Peyer's patch (tissue), 4 donors: ENCODE data around the gene AJUBA.

Experiments
- POLR2A ChIP-seq, 2 donors: fragments of 450-650 bp; IDR thresholded peaks; one replicate each; pipeline ENCODE4 v1.5.1; 2017; ENCODE audit warnings: antibody characterized with exemption in 2 of 2, mild to moderate bottlenecking in 2 of 2, moderate library complexity in 2 of 2
- TF ChIP-seq, protein P1 (sequence below), 6 experiments: fragments of 450-650 bp in 4 of 6; fragments of 200-600 bp in 2 of 6; sonication (generic) in 1 of 6; IDR thresholded peaks; one replicate each; pipeline ENCODE4 v1.5.1; 2017 to 2019; ENCODE audit warnings: antibody characterized with exemption in 6 of 6, mild to moderate bottlenecking in 3 of 6, moderate library complexity in 1 of 6

DNA sequence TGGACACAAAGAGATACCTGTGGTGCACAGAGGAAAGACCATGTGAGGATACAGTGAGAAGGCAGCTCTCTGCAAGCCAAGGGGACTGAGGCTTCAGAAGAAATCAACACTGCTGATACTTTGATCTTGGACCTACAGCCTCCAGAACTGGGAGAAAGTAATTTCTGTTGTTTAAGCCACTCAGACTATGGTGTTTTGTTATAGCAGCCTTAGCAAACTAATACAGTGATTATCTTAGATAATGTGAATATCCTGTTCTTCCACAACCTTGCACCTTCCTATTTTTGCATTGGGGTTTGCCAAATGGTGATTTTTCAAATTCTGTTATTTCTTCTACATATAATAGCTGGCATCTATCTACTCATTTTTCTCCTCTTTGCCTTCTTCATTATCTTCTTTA is 35.8 kb upstream of the AJUBA start:
- TF ChIP-seq, protein P1, sequence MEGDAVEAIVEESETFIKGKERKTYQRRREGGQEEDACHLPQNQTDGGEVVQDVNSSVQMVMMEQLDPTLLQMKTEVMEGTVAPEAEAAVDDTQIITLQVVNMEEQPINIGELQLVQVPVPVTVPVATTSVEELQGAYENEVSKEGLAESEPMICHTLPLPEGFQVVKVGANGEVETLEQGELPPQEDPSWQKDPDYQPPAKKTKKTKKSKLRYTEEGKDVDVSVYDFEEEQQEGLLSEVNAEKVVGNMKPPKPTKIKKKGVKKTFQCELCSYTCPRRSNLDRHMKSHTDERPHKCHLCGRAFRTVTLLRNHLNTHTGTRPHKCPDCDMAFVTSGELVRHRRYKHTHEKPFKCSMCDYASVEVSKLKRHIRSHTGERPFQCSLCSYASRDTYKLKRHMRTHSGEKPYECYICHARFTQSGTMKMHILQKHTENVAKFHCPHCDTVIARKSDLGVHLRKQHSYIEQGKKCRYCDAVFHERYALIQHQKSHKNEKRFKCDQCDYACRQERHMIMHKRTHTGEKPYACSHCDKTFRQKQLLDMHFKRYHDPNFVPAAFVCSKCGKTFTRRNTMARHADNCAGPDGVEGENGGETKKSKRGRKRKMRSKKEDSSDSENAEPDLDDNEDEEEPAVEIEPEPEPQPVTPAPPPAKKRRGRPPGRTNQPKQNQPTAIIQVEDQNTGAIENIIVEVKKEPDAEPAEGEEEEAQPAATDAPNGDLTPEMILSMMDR (IDR thresholded peaks at IDR 0.05), result no peak
- TF ChIP-seq POLR2A (IDR thresholded peaks at IDR 0.05), result no peak
